ENCODE data around the gene CCL2. TPM values are rescaled to one million over a fixed set of nuclear protein-coding genes. Genes with fewer than 3 reads are reported as not detected.

The CCL2 gene
- total RNA-seq, 1 experiment from 2014 or later = 1.4 TPM

DNA sequence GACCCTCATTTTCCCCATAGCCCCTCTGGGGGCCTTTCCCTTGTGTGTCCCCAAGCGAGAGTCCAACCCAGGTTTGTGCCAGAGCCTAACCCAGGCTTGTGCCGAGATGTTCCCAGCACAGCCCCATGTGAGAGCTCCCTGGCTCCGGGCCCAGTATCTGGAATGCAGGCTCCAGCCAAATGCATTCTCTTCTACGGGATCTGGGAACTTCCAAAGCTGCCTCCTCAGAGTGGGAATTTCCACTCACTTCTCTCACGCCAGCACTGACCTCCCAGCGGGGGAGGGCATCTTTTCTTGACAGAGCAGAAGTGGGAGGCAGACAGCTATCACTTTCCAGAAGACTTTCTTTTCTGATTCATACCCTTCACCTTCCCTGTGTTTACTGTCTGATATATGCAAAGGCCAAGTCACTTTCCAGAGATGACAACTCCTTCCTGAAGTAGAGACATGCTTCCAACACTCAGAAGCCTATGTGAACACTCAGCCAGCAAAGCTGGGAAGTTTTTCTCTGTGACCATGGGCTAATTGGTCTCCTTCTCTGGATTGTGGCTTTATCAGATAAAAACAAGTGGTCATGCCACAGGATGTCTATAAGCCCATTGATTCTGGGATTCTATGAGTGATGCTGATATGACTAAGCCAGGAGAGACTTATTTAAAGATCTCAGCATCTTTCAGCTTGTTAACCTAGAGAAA, 2.5 kb upstream of the CCL2 start:
- H3K27me3 ChIP-seq (ENCODE audit: insufficient read depth, low read length) = no peaks in the 10 kb centered on the region; the same call in 1 of the 2 replicates
- H3K56ac ChIP-seq (ENCODE audit: insufficient read length, low read depth, low read length) = no peak overlapping the region
- H2BK20ac ChIP-seq (ENCODE audit: low read depth, low read length, poor library complexity, severe bottlenecking) = no peak overlapping the region
- no peak overlapping the region for H3K14ac ChIP-seq (ENCODE audit: insufficient read depth, low read length)
- Mint-ChIP-seq H3K36me3 (ENCODE audit: insufficient read depth in 1 of 3, low read depth in 3 of 3) (peaks cover 0 to 2% (median 2%) of the 10 kb centered on the region in 3 experiments; a peak in 2 of 7 replicates), H3K9me3 (no peaks in the 10 kb centered on the region), H3K4me1 (peaks cover 49 to 53% of the 10 kb centered on the region in 2 experiments), H3K4me3 (no peak overlapping the region), H3K27me3 (ENCODE audit: low read depth) (peaks cover 14% of the 10 kb centered on the region), H3K27ac (no peak overlapping the region)
- H3K18ac ChIP-seq (ENCODE audit: insufficient read length, low read depth, low read length) = no peak overlapping the region
- no peak overlapping the region for H2BK5ac ChIP-seq (ENCODE audit: insufficient read length, low read length)
- no peak overlapping the region for H3K27ac ChIP-seq (ENCODE audit: insufficient read length, low read depth, low read length)
- no peak overlapping the region for H3T11ph ChIP-seq (ENCODE audit: low read length)
- no peak overlapping the region for H3K23ac ChIP-seq (ENCODE audit: insufficient read length, low read depth, low read length)
- H4K8ac ChIP-seq (replicated peaks; ENCODE audit: insufficient read length, low read depth, low read length) = no peak overlapping the region
- H3K79me2 ChIP-seq (ENCODE audit: insufficient read depth, low read length) = no peaks in the 10 kb centered on the region
- H4K91ac ChIP-seq (ENCODE audit: insufficient read length, low read depth, low read length) = no peak overlapping the region
- WGBS (ENCODE audit: extremely low coverage, insufficient read length, low lambda C conversion rate) = no CpG with 5 or more reads among the region's 6 CpGs
- no peak overlapping the region for H2AK5ac ChIP-seq (ENCODE audit: insufficient read length, low read length)
- no peak overlapping the region for H3K9ac ChIP-seq (ENCODE audit: extremely low read depth, insufficient read length, low read length)
- H3K23me2 ChIP-seq (ENCODE audit: insufficient read length, low read depth, low read length, poor library complexity, severe bottlenecking) = peaks cover 9% of the 10 kb centered on the region
- DNase-seq = no peak
- H2BK15ac ChIP-seq (ENCODE audit: low read depth, low read length) = no peak overlapping the region
- peaks cover 4% of the 10 kb centered on the region; the same call in 1 of the 2 replicates for H3K4me1 ChIP-seq (ENCODE audit: insufficient read depth, low read length)
- H3K4ac ChIP-seq (ENCODE audit: low read depth, low read length) = no peak overlapping the region
- no peak overlapping the region for H3K4me2 ChIP-seq (ENCODE audit: insufficient read depth, insufficient read length, low read length)
- H2AFZ ChIP-seq (ENCODE audit: low read length) = no peak overlapping the region
- H2BK12ac ChIP-seq (ENCODE audit: insufficient read length, low read depth, low read length) = no peak overlapping the region
- no peak overlapping the region for H2BK120ac ChIP-seq (ENCODE audit: low read depth, low read length, poor library complexity, severe bottlenecking)
- no peaks in the 10 kb centered on the region for H4K20me1 ChIP-seq (ENCODE audit: control insufficient read depth, insufficient read depth, insufficient read length)
- TF ChIP-seq, protein P1, sequence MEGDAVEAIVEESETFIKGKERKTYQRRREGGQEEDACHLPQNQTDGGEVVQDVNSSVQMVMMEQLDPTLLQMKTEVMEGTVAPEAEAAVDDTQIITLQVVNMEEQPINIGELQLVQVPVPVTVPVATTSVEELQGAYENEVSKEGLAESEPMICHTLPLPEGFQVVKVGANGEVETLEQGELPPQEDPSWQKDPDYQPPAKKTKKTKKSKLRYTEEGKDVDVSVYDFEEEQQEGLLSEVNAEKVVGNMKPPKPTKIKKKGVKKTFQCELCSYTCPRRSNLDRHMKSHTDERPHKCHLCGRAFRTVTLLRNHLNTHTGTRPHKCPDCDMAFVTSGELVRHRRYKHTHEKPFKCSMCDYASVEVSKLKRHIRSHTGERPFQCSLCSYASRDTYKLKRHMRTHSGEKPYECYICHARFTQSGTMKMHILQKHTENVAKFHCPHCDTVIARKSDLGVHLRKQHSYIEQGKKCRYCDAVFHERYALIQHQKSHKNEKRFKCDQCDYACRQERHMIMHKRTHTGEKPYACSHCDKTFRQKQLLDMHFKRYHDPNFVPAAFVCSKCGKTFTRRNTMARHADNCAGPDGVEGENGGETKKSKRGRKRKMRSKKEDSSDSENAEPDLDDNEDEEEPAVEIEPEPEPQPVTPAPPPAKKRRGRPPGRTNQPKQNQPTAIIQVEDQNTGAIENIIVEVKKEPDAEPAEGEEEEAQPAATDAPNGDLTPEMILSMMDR (conservative IDR thresholded peaks at IDR 0.05) = no peak
- no peak overlapping the region for H4K5ac ChIP-seq (ENCODE audit: insufficient read length, low read depth, low read length)
- H3K79me1 ChIP-seq (ENCODE audit: insufficient read depth, low read depth, low read length, poor library complexity, severe bottlenecking) = no peaks in the 10 kb centered on the region
- H3K9me3 ChIP-seq (ENCODE audit: control insufficient read depth, low read depth, low read length) = no peaks in the 10 kb centered on the region
